HFF-Myc (cell line): ENCODE results near the gene WASHC3.

Experiments
- DNase-seq: peaks from one replicate; pipeline ENCODE4 v3.0.0-alpha.2; 2011; ENCODE audit warnings: low read depth; ENCODE audit errors: extremely low read depth
- H3K4me3 ChIP-seq: replicated peaks from 2 replicates; pipeline ENCODE4 v1.5.1; 2011; ENCODE audit warnings: low read depth, mild to moderate bottlenecking, control low read depth, low read length
- CTCF ChIP-seq: IDR thresholded peaks from 2 replicates; pipeline ENCODE4 v1.5.1; 2012; ENCODE audit warnings: mild to moderate bottlenecking, low read depth, low read length, control low read depth; ENCODE audit errors: missing control alignments

WASHC3 gene

GRCh38 chr12:101982307-101982706, 79.5 kb downstream of the WASHC3 start:
- no peak for DNase-seq

GRCh38 chr12:101981868-101982267, 79.9 kb downstream of the WASHC3 start:
- no peak for TF ChIP-seq CTCF
- no peak for DNase-seq
- H3K4me3 ChIP-seq, result no peak overlapping the region

More at GRCh38 chr12:101982307-101982706, 79.5 kb downstream of the WASHC3 start:
- TF ChIP-seq CTCF, result no peak
- H3K4me3 ChIP-seq, result no peak overlapping the region

GRCh38 chr12:101968770-101969169, 93.0 kb downstream of the WASHC3 start:
- no peak for DNase-seq
- no peak for TF ChIP-seq CTCF
- H3K4me3 ChIP-seq, result no peak overlapping the region

GRCh38 chr12:101967506-101967905, 94.3 kb downstream of the WASHC3 start:
- no peak for TF ChIP-seq CTCF
- no peak for DNase-seq
- H3K4me3 ChIP-seq, result no peak overlapping the region

GRCh38 chr12:101966496-101966895, 95.3 kb downstream of the WASHC3 start:
- DNase-seq, result no peak
- H3K4me3 ChIP-seq, result no peak overlapping the region
- no peak for TF ChIP-seq CTCF

- no peak overlapping the region for H3K4me3 ChIP-seq
- no peak for DNase-seq
- TF ChIP-seq CTCF, result no peak
These were observed 98.1 kb downstream of the WASHC3 start for GRCh38 chr12:101963697-101964096.
